Liver (tissue), 3 donors: ENCODE results near the gene EBF3.

ENCODE experiments used
- EGR1 ChIP-seq, 2 donors: IDR thresholded peaks; 2 replicates each; pipeline ENCODE4 v1.6.1; 2016 to 2018; ENCODE audit warnings: antibody characterized with exemption in 2 of 2, low read depth in 2 of 2
- GABPA ChIP-seq, 2 donors: IDR thresholded peaks in 1 of 2; conservative IDR thresholded peaks in 1 of 2; 2 replicates each; pipeline ENCODE4 v1.6.1; 2016; ENCODE audit warnings: antibody characterized with exemption in 2 of 2, mild to moderate bottlenecking in 1 of 2, moderate library complexity in 1 of 2
- HNF4G ChIP-seq: IDR thresholded peaks from 2 replicates; pipeline ENCODE4 v1.6.1; 2016; ENCODE audit warnings: antibody characterized with exemption
- JUND ChIP-seq, 2 donors: IDR thresholded peaks; 2 replicates each; pipeline ENCODE4 v1.6.1; 2016; ENCODE audit warnings: antibody characterized with exemption in 2 of 2
- RAD21 ChIP-seq, 2 donors: IDR thresholded peaks; 2 replicates each; pipeline ENCODE4 v1.6.1; 2016; ENCODE audit warnings: antibody characterized with exemption in 2 of 2, mild to moderate bottlenecking in 2 of 2
- SP1 ChIP-seq: IDR thresholded peaks from 2 replicates; pipeline ENCODE4 v1.6.1; 2018; ENCODE audit warnings: antibody characterized with exemption, mild to moderate bottlenecking
- TAF1 ChIP-seq: conservative IDR thresholded peaks from 2 replicates; pipeline ENCODE4 v1.6.1; 2016; ENCODE audit warnings: antibody characterized with exemption, mild to moderate bottlenecking
- TF ChIP-seq, protein P1 (sequence below): fragments of 150-350 bp; IDR thresholded peaks from 2 replicates; pipeline ENCODE4 v1.5.1; 2017; ENCODE audit warnings: improper control_type of control experiment, low read depth, low read length; ENCODE audit not compliant: missing input control
- TF ChIP-seq, protein P2 (sequence below): IDR thresholded peaks from 2 replicates; pipeline ENCODE4 v1.6.1; 2016; ENCODE audit warnings: antibody characterized with exemption
- TF ChIP-seq, protein P3 (sequence below): IDR thresholded peaks from 2 replicates; pipeline ENCODE4 v1.6.1; 2016; ENCODE audit warnings: antibody characterized with exemption
- TF ChIP-seq, protein P4 (sequence below): IDR thresholded peaks from 2 replicates; pipeline ENCODE4 v1.6.1; 2016; ENCODE audit warnings: antibody characterized with exemption
- TF ChIP-seq, protein P5 (sequence below): IDR thresholded peaks from 2 replicates; pipeline ENCODE4 v1.6.1; 2016; ENCODE audit warnings: antibody characterized with exemption, mild to moderate bottlenecking
- donor health status: healthy.
- donor health status: healthy.

DNA sequence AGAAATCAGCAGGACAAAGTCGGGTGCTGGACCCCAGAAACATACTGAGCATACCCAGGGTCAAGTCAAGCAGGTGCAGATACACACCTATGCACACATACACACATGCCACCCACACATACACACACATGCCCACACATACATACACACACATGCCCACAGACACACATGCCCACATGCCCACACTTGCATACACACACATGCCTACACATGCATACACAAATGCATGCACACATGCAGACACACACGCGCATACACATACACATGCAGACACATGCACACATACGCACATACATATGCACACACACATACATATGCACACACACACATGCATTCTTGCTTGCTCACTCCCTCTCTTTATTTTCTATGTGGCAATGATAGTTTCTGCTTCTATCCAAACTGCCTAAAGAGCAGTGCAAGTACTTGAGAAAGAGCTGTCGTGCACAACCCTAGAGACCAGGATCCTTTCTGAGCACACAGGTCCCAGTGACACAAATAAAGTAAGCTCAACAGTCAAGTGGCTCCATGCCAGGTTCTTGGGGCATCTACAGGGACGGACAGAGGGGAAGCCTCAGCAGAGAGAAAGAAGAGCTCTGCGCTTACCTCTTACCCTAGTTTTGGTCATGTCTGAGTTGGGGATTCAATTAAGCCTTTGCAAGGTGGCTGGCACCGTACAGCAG lies 83.7 kb downstream of the EBF3 start:
- TF ChIP-seq, protein P1, sequence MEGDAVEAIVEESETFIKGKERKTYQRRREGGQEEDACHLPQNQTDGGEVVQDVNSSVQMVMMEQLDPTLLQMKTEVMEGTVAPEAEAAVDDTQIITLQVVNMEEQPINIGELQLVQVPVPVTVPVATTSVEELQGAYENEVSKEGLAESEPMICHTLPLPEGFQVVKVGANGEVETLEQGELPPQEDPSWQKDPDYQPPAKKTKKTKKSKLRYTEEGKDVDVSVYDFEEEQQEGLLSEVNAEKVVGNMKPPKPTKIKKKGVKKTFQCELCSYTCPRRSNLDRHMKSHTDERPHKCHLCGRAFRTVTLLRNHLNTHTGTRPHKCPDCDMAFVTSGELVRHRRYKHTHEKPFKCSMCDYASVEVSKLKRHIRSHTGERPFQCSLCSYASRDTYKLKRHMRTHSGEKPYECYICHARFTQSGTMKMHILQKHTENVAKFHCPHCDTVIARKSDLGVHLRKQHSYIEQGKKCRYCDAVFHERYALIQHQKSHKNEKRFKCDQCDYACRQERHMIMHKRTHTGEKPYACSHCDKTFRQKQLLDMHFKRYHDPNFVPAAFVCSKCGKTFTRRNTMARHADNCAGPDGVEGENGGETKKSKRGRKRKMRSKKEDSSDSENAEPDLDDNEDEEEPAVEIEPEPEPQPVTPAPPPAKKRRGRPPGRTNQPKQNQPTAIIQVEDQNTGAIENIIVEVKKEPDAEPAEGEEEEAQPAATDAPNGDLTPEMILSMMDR: no peak
- TF ChIP-seq HNF4G (no peak), JUND (IDR thresholded peaks at IDR 0.05) (no peak), EGR1 (IDR thresholded peaks at IDR 0.05; ENCODE audit: low read depth in 2 of 2) (no peak), SP1 (no peak), TAF1 (no peak), GABPA (IDR thresholded peaks at IDR 0.05 in 1 of 2, conservative IDR thresholded peaks at IDR 0.05 in 1 of 2) (no peak), RAD21 (IDR thresholded peaks at IDR 0.05) (no peak)
- TF ChIP-seq, protein P2, sequence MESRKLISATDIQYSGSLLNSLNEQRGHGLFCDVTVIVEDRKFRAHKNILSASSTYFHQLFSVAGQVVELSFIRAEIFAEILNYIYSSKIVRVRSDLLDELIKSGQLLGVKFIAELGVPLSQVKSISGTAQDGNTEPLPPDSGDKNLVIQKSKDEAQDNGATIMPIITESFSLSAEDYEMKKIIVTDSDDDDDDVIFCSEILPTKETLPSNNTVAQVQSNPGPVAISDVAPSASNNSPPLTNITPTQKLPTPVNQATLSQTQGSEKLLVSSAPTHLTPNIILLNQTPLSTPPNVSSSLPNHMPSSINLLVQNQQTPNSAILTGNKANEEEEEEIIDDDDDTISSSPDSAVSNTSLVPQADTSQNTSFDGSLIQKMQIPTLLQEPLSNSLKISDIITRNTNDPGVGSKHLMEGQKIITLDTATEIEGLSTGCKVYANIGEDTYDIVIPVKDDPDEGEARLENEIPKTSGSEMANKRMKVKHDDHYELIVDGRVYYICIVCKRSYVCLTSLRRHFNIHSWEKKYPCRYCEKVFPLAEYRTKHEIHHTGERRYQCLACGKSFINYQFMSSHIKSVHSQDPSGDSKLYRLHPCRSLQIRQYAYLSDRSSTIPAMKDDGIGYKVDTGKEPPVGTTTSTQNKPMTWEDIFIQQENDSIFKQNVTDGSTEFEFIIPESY: no peak
- TF ChIP-seq, protein P3, sequence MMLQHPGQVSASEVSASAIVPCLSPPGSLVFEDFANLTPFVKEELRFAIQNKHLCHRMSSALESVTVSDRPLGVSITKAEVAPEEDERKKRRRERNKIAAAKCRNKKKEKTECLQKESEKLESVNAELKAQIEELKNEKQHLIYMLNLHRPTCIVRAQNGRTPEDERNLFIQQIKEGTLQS: no peak
- TF ChIP-seq, protein P4, sequence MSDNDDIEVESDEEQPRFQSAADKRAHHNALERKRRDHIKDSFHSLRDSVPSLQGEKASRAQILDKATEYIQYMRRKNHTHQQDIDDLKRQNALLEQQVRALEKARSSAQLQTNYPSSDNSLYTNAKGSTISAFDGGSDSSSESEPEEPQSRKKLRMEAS: no peak
- TF ChIP-seq, protein P5, sequence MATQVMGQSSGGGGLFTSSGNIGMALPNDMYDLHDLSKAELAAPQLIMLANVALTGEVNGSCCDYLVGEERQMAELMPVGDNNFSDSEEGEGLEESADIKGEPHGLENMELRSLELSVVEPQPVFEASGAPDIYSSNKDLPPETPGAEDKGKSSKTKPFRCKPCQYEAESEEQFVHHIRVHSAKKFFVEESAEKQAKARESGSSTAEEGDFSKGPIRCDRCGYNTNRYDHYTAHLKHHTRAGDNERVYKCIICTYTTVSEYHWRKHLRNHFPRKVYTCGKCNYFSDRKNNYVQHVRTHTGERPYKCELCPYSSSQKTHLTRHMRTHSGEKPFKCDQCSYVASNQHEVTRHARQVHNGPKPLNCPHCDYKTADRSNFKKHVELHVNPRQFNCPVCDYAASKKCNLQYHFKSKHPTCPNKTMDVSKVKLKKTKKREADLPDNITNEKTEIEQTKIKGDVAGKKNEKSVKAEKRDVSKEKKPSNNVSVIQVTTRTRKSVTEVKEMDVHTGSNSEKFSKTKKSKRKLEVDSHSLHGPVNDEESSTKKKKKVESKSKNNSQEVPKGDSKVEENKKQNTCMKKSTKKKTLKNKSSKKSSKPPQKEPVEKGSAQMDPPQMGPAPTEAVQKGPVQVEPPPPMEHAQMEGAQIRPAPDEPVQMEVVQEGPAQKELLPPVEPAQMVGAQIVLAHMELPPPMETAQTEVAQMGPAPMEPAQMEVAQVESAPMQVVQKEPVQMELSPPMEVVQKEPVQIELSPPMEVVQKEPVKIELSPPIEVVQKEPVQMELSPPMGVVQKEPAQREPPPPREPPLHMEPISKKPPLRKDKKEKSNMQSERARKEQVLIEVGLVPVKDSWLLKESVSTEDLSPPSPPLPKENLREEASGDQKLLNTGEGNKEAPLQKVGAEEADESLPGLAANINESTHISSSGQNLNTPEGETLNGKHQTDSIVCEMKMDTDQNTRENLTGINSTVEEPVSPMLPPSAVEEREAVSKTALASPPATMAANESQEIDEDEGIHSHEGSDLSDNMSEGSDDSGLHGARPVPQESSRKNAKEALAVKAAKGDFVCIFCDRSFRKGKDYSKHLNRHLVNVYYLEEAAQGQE: no peak
